GM12892 (cell line): ENCODE measurements around the gene NAV2.

Experiments
- DNase-seq: peaks from one replicate; pipeline ENCODE4 v3.0.0; 2011; ENCODE audit not compliant: insufficient read length
- FAIRE-seq: peaks from 2 replicates; lab custom pipeline; 2011; peaks lifted over from hg19 to GRCh38; lab: Jason Lieb, UNC
- POLR2A ChIP-seq: IDR thresholded peaks from 2 replicates; pipeline ENCODE4 v1.6.1; 2011; ENCODE audit warnings: low read depth, low read length, control low read depth
- POLR2AphosphoS5 ChIP-seq: IDR thresholded peaks from 2 replicates; pipeline ENCODE4 v1.6.1; 2011; ENCODE audit warnings: low read depth, low read length, control low read depth
- TAF1 ChIP-seq: IDR thresholded peaks from 2 replicates; pipeline ENCODE4 v1.6.1; 2011; ENCODE audit warnings: low read depth, mild to moderate bottlenecking, control low read depth, low read length, borderline replicate concordance

Gene NAV2

GRCh38 chr11:20112291-20113148 is 399.9 kb downstream of the NAV2 start:
- TF ChIP-seq POLR2A: no peak
- no peak for TF ChIP-seq TAF1
- TF ChIP-seq POLR2AphosphoS5: no peak
- no peak for DNase-seq
- no peak for FAIRE-seq

- TF ChIP-seq POLR2A (no peak), TAF1 (no peak), POLR2AphosphoS5 (no peak)
- no peak for FAIRE-seq
- DNase-seq: no peak
These were observed 400.5 kb downstream of the NAV2 start for GRCh38 chr11:20113149-20113438.

DNA sequence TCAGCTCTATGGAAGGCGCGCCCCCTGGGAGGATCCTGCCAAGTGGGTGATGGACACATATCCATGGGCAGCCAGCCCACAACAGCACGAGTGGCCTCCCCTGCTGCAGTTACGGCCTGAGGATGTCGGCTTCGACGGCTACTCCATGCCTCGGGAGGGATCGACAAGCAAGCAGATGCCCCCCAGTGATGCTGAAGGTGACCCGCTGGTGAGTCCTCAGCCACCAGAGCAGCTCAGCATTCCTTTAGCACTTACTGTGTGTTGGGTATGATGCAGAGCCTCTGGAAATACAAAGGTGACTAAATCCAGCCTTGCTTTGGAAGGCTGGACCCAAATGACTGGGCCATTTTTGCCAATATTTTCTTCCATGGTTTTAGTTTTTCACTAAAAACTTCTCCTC is 402.0 kb downstream of the NAV2 start:
- no peak for DNase-seq
- TF ChIP-seq TAF1 (no peak), POLR2A (no peak), POLR2AphosphoS5 (no peak)
- FAIRE-seq: no peak

GRCh38 chr11:20116825-20117224 is 404.2 kb downstream of the NAV2 start:
- TF ChIP-seq POLR2A: no peak
- DNase-seq (no peak), FAIRE-seq (no peak)

DNA sequence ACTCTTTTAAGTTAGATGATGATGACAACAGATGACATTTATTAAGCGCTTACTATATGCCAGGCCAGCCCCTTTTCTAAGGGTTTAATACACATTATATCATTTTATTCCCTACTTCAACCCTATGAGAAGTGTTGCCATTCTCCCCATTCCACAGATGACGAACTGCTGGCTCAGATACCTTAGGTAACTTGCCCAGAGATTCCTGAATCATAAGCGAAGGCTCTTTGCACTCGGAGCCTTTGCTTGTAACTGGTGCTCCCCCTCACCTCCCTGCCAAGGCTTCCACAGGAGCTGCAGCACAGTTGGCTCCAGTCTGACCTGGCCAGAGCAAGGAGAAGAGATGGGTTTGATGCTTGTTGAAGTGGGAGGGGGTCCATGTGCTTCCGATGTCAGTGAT is 404.7 kb downstream of the NAV2 start:
- no peak for FAIRE-seq

DNA sequence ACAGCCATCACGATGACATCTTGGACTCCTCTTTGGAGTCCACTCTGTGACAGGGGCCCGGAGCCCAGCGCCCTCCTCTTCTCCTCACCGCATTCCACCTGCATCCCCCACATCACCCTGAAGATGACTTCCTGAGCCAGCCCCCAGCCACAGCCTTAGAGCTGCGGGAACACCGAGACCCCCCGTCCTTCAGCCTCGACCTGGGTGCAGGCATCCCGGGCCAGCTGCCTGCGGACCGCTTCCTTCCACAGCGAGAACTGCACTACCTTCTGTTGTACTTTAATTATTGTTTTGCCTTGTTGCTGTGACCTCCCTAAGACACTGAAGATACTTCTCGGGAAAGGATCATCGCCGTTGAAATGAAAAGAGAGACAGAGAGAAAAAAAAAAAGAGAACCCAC is 405.6 kb downstream of the NAV2 start:
- no peak for FAIRE-seq
- no peak for DNase-seq
- TF ChIP-seq POLR2AphosphoS5 (no peak), TAF1 (no peak), POLR2A (no peak)

More for the DNA sequence above, 404.7 kb downstream of the NAV2 start:
- no peak for DNase-seq
- TF ChIP-seq TAF1: no peak
- TF ChIP-seq POLR2AphosphoS5: no peak
- TF ChIP-seq POLR2A: no peak

DNA sequence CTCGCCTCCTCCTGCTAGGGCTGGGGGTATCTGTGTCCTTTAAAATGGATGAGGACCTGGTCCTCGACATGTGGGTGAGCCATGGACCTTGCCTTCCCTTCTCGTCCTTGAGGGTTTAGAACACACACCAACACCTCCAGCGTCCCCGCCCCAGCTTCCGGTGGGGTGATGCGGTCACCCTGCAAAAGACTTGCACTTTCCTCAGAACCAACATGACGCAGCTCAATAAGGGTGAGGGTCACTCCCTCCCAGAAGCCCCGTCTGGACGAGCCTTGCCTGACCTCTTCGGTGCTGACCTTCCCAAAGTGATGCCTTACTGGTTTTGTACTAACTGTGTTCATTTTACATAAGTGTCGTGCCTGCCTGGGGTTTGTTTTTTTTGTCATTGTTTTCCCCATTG is 406.7 kb downstream of the NAV2 start:
- no peak for DNase-seq
- TF ChIP-seq TAF1 (no peak), POLR2A (no peak), POLR2AphosphoS5 (no peak)
- FAIRE-seq: no peak

DNA sequence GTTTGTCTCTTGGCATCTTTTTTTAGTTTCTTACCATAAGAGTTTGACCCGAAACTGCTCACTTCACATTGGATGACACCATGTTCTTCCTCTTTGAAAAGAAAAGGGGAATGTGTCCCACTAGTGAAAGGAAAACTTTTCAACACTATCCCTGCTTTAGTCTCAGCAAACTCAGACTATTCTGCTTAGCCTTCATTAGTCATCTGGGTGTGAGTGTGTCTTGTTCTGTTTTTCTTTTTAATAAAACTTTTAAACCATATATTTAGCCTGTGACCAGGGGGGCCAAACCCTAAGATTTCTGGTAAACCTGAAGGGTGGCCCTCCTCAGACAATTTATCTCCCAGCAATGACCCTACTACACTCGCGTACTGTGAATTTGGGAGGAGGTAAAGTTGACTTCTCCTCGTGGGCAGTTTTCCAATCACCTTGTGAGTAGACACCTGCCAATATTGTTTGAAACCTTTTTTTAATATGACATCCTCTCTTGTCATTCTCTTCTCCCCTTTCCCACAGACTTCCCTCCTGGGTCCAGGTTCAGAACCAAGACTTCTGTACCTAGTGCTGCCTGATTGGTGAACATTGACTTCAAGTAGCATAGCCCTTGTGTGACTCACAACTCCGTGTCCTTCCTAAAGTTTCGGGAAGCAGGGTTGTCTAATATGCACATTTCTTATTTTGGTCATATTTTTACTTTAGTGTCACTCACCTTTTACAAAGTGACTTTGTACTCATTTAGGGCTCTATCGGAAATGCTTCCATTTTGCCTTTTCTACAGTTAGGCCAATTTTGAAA is 407.7 kb downstream of the NAV2 start:
- DNase-seq (no peak), FAIRE-seq (no peak)
- no peak for TF ChIP-seq TAF1
- no peak for TF ChIP-seq POLR2A
- no peak for TF ChIP-seq POLR2AphosphoS5

DNA sequence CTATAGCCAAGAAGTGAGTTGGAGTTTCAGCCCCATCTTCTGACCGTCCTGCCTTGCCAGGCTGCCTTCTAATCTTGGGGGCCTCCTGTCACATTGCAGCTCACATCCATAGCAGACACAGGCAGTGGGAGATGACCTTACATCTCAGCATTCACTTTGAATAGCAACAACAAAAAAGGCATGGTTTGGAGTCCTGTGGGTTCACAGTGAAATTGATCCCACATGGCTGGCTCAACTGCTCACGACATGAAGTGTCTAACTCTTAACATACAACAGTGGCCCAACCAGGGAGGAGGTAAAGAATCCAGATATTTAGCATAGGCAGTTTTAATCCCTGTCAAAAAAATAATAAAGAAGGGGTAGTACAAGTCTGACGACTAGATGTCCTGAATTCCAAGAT is 409.5 kb downstream of the NAV2 start:
- no peak for TF ChIP-seq TAF1
- TF ChIP-seq POLR2AphosphoS5: no peak
- TF ChIP-seq POLR2A: no peak
- no peak for FAIRE-seq
- DNase-seq: no peak

DNA sequence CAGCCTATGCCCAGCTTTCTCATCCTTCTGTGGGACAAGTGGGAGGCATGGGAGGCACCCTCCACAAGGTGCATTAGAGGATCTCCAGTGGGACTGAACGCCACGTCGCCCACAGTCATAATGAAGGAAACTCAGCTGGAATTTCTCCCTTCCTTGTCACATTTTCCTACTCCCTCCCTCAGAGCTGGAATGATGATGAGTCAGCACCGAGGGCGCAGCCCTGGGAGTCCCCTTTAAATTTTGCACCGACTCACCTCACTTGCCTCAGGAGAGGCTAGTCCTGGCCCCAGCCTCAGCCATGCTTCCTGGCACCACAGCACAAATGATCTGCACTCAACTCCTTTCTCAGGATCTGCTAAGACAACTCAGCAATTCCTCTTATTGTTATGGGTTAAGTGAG is 413.3 kb downstream of the NAV2 start:
- FAIRE-seq (no peak), DNase-seq (no peak)
- no peak for TF ChIP-seq POLR2AphosphoS5
- no peak for TF ChIP-seq POLR2A

DNA sequence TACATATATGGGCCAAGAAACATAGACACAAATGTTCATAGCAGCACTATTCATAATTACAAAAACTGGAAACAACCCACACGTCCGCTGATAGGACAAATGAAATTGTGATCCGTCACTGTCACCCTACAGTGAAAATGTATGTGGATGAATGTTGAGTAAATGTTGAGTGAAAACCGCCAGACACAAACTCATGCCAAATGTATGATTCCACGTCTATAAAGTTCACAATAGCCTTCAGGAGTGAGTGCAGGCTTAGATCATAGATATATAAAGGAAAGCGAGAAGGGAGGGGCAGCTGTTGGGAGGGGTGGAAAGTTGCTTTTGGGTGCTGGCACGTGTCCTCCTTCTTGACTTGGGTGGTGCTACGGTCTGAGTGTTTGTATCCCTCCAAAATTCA is 414.1 kb downstream of the NAV2 start:
- no peak for DNase-seq
- FAIRE-seq: no peak
- no peak for TF ChIP-seq TAF1
